ENCODE measurements around the gene CLIC4. TPM values are rescaled to one million over a fixed set of nuclear protein-coding genes. Genes with fewer than 3 reads are reported as not detected.

Gene CLIC4
- total RNA-seq, 3 donors from 2014 or later = 162 to 217 (median 196) TPM

DNA sequence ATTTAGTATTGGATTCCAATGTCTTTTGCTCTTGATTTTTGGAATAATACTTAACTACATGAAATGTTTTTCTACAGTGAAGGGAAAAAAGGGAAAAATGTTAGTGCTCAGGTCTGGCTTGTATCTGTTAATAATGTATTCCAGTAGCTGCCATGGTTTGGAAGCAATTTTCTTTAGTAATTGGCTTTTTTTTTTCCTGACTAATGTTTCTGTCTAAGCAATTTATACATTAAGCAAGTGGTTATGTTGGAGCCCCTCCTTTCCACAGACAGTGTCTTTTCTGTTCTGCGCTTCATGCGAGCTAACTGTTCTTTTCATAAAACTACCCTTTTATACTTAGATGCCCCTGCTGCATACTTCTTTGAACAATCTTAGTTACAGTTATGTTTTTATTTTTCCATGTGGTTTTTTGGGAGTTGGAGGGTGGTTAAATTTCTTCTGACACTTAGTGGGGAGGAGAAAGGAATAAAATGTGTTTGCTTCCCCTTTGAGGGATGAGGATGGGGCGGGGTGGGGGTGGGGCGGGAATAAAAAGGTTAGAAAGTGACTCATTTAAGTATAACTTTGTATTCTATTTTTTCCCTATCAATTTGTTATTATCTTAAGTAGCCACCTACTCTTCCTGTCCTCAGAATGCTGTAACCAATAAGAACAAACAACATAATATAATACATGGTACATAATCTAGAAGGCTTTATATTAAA lies 83.1 kb downstream of the CLIC4 start:
- no peaks in the 10 kb centered on the region for H3K36me3 ChIP-seq
- TF ChIP-seq, protein P1, sequence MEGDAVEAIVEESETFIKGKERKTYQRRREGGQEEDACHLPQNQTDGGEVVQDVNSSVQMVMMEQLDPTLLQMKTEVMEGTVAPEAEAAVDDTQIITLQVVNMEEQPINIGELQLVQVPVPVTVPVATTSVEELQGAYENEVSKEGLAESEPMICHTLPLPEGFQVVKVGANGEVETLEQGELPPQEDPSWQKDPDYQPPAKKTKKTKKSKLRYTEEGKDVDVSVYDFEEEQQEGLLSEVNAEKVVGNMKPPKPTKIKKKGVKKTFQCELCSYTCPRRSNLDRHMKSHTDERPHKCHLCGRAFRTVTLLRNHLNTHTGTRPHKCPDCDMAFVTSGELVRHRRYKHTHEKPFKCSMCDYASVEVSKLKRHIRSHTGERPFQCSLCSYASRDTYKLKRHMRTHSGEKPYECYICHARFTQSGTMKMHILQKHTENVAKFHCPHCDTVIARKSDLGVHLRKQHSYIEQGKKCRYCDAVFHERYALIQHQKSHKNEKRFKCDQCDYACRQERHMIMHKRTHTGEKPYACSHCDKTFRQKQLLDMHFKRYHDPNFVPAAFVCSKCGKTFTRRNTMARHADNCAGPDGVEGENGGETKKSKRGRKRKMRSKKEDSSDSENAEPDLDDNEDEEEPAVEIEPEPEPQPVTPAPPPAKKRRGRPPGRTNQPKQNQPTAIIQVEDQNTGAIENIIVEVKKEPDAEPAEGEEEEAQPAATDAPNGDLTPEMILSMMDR (IDR thresholded peaks at IDR 0.05) = no peak
- TF ChIP-seq POLR2AphosphoS5 (IDR thresholded peaks at IDR 0.05) (no peak), POLR2A (IDR thresholded peaks at IDR 0.05) (no peak)
- DNase-seq (ENCODE audit: low spot score in 2 of 2) = no peak
- no peak overlapping the region for H3K4me3 ChIP-seq
- H3K4me1 ChIP-seq = no peaks in the 10 kb centered on the region
- H3K27me3 ChIP-seq = no peaks in the 10 kb centered on the region
- H3K9me3 ChIP-seq = no peaks in the 10 kb centered on the region
- intact Hi-C loops (cut with DNase I; ENCODE audit: low total_unique reads) = loop anchor here (10.0 kb wide), 1 partner anchor 134 kb away; no protein-coding TSS in a partner anchor
- H3K27ac ChIP-seq = peak overlapping the region in 1 of 2 donors; percentile 13

DNA sequence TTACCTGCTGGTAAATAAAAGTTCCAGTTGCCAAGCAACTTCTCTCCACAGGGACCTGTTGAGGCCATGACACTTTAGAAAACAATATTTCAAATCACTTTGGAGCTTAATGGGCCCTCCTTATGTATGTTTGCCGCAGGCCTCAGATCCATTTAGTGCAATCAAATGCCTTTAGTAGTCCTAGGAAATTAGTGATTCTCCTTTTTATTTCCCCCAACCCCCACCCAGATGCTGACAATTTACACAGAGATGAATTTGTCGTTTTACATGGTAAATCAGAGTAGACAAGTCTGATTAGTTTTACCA lies 83.6 kb downstream of the CLIC4 start:
- no peaks in the 10 kb centered on the region for H3K36me3 ChIP-seq
- TF ChIP-seq, protein P1 (IDR thresholded peaks at IDR 0.05) = no peak
- TF ChIP-seq POLR2AphosphoS5 (IDR thresholded peaks at IDR 0.05) = no peak
- no peak for TF ChIP-seq POLR2A (IDR thresholded peaks at IDR 0.05)
- peak overlapping the region in 1 of 2 donors; percentile 13 for H3K27ac ChIP-seq
- no peaks in the 10 kb centered on the region for H3K4me1 ChIP-seq
- no peaks in the 10 kb centered on the region for H3K27me3 ChIP-seq
- intact Hi-C loops (cut with DNase I; ENCODE audit: low total_unique reads) = loop anchor here (10.0 kb wide), 1 partner anchor 134 kb away; no protein-coding TSS in a partner anchor
- no peaks in the 10 kb centered on the region for H3K9me3 ChIP-seq
- no peak for DNase-seq (ENCODE audit: low spot score in 2 of 2)
- H3K4me3 ChIP-seq = no peak overlapping the region

DNA sequence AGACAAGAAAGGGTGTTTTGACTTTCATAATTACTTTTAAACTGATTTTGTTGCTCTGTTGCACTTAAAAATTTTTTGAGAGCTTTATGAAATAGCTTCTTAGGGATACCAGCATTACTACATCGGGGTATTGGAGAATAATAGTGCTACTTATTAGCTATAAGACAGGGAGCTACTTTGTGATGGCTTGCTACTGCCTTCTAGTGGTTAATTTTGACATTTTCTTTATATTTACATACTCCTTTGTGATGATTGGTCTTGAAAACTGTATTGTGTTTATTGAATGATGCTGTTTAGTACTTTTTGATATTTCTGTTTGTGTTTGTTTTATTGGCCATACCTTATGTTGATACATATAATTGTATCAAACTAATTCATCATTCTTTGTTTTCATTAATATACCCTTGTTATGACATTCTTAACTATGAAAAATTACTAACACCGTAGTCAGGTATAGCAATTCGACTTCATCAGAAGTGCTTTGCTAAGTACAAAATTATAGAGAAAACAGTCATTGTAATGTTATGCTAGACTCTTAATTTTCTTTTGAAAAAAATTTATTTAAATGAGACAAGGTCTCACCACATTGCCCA lies 85.5 kb downstream of the CLIC4 start:
- H3K36me3 ChIP-seq = no peaks in the 10 kb centered on the region
- H3K4me3 ChIP-seq = no peak overlapping the region
- no peak for DNase-seq (ENCODE audit: low spot score in 2 of 2)
- no peak overlapping the region for H3K27ac ChIP-seq
- intact Hi-C loops (cut with DNase I; ENCODE audit: low total_unique reads) = no loop called here
- no peaks in the 10 kb centered on the region for H3K9me3 ChIP-seq
- TF ChIP-seq POLR2AphosphoS5 (IDR thresholded peaks at IDR 0.05) = no peak
- TF ChIP-seq, protein P1 (IDR thresholded peaks at IDR 0.05) = peak; percentile 68 to 88 (median 77)
- no peaks in the 10 kb centered on the region for H3K4me1 ChIP-seq
- H3K27me3 ChIP-seq = no peaks in the 10 kb centered on the region

DNA sequence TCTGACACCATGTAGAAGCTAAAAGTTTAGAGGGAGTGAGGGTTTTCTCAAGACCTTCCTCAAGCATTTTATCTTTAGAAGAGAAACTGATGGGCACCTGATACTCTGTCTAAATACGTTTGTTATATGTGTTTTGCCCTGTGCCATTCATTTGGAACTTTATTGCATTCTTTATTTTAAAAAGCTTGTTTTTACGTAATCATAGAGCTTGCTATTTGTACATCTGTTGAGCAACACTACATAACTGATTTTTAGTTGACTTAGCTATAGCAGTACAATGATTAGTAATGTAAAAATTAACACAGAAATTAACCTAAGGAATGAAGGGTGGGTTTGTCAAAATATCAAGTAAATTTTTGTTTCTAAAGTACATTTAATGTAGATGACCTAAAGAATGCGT lies 96.3 kb downstream of the CLIC4 start:
- H3K4me1 ChIP-seq = no peaks in the 10 kb centered on the region
- TF ChIP-seq POLR2AphosphoS5 (IDR thresholded peaks at IDR 0.05) = no peak
- H3K9me3 ChIP-seq = no peaks in the 10 kb centered on the region
- no peaks in the 10 kb centered on the region for H3K36me3 ChIP-seq
- H3K27ac ChIP-seq = no peak overlapping the region
- no peak overlapping the region for H3K4me3 ChIP-seq
- intact Hi-C loops (cut with DNase I; ENCODE audit: low total_unique reads) = no loop called here
- H3K27me3 ChIP-seq = no peaks in the 10 kb centered on the region
- DNase-seq (ENCODE audit: low spot score in 2 of 2) = no peak

DNA sequence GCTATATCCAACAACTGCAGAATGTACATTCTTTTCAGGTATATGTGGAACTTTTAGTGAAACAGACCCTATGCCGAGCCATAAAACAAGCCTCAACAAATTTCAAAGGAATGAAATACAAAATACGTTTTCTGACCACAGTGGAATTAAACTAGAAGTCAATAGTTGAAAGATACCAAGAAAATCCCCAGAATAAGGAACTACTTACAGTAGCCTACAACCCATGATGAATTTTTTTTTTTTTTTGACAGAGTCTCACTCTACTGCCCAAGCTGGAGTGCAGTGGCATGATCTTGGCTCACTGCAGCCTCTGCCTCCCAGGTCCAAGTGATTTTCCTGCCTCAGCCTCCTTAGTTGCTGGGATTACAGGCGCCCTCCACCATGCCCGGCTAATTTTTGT lies 101.4 kb downstream of the CLIC4 start:
- DNase-seq (ENCODE audit: low spot score in 2 of 2) = no peak
- no peak for TF ChIP-seq POLR2AphosphoS5 (IDR thresholded peaks at IDR 0.05)
- TF ChIP-seq POLR2A (IDR thresholded peaks at IDR 0.05) = no peak
- intact Hi-C loops (cut with DNase I; ENCODE audit: low total_unique reads) = no loop called here
- Histone ChIP-seq H3K27ac (no peak overlapping the region), H3K9me3 (no peaks in the 10 kb centered on the region), H3K27me3 (no peaks in the 10 kb centered on the region), H3K36me3 (no peaks in the 10 kb centered on the region), H3K4me1 (no peaks in the 10 kb centered on the region), H3K4me3 (no peak overlapping the region)

Data from breast epithelium (tissue), 4 donors.